SK-N-SH (cell line): ENCODE measurements around the gene ACER2. TPM values are rescaled to one million over a fixed set of nuclear protein-coding genes. Genes with fewer than 3 reads are reported as not detected.

ENCODE experiments used
- CTCF ChIA-PET: fragments of 300-600, 350-600 bp; formaldehyde crosslinking; extraction: SDS; loops from one replicate; lab custom pipeline; 2021; lab: Yijun Ruan, JAX
- POLR2A ChIA-PET: fragments of 350-600 bp; sonication (Branson Sonifier 250); formaldehyde crosslinking; extraction: SDS; loops from one replicate; lab custom pipeline; 2020; ENCODE audit warnings: antibody characterized with exemption, inconsistent platforms; lab: Yijun Ruan, JAX
- DNase-seq: peaks from one replicate; pipeline ENCODE4 v3.0.0; 2012
- H2AFZ ChIP-seq: fragments of 200-600 bp; sonication (generic); 2 replicates; pipeline ENCODE4 v1.8.1; 2016; ENCODE audit warnings: antibody characterized with exemption, mild to moderate bottlenecking, low read depth
- H3F3A ChIP-seq: fragments of 200-600 bp; sonication (generic); replicated peaks from 2 replicates; pipeline ENCODE3; 2016; ENCODE audit warnings: antibody characterized with exemption, mild to moderate bottlenecking; ENCODE audit not compliant: insufficient read depth
- H3K27ac ChIP-seq, 2 experiments: fragments of 200-500 bp in 1 of 2; fragments of 200-600 bp in 1 of 2; sonication (Bioruptor generic) in 1 of 2; sonication (generic), shearing (Covaris generic) in 1 of 2; 2 replicates each; pipeline versions ENCODE4 v1.5.1 to v1.6.1; 2014 to 2016; ENCODE audit warnings: low read depth in 2 of 2, inconsistent platforms in 1 of 2, low read length in 1 of 2, mild to moderate bottlenecking in 1 of 2, mixed read lengths in 1 of 2
- H3K27me3 ChIP-seq: fragments of 200-600 bp; sonication (generic), shearing (Covaris generic); 2 replicates; pipeline ENCODE4 v1.6.1; 2016; ENCODE audit warnings: mixed run types; ENCODE audit not compliant: insufficient read depth
- H3K36me3 ChIP-seq, 2 experiments: fragments of 200-500 bp in 1 of 2; fragments of 200-600 bp in 1 of 2; sonication (Bioruptor generic) in 1 of 2; sonication (generic) in 1 of 2; replicated peaks in 1 of 2; 2 replicates each; pipeline versions ENCODE3 to v1.5.1; 2014 to 2016; ENCODE audit warnings: low read length in 1 of 2, mild to moderate bottlenecking in 1 of 2; ENCODE audit not compliant: insufficient read depth in 2 of 2, control insufficient read depth in 1 of 2
- H3K4me1 ChIP-seq, 2 experiments: fragments of 200-500 bp in 1 of 2; fragments of 200-600 bp in 1 of 2; sonication (Bioruptor generic) in 1 of 2; sonication (generic), shearing (Covaris generic) in 1 of 2; 2 replicates each; pipeline versions ENCODE4 v1.5.1 to v1.6.1; 2014 to 2016; ENCODE audit warnings: low read depth in 1 of 2, low read length in 1 of 2, mixed run types in 1 of 2; ENCODE audit not compliant: insufficient read depth in 2 of 2, control insufficient read depth in 1 of 2
- H3K4me2 ChIP-seq: fragments of 200-600 bp; sonication (generic), shearing (Covaris generic); 2 replicates; pipeline ENCODE4 v1.6.1; 2017; ENCODE audit warnings: mixed run types
- H3K4me3 ChIP-seq, 2 experiments: fragments of 200-500 bp in 1 of 2; fragments of 200-600 bp in 1 of 2; sonication (Bioruptor generic) in 1 of 2; sonication (generic), shearing (Covaris generic) in 1 of 2; 2 replicates each; pipeline versions ENCODE4 v1.5.1 to v1.8.1; 2014 to 2016; ENCODE audit warnings: low read depth in 2 of 2, inconsistent platforms in 1 of 2, low read length in 1 of 2, mild to moderate bottlenecking in 1 of 2, mixed read lengths in 1 of 2, moderate library complexity in 1 of 2
- H3K79me2 ChIP-seq: fragments of 200-600 bp; sonication (generic); 2 replicates; pipeline ENCODE4 v1.8.1; 2017; ENCODE audit warnings: mild to moderate bottlenecking; ENCODE audit not compliant: insufficient read depth
- H3K9ac ChIP-seq: fragments of 200-600 bp; sonication (generic); 2 replicates; pipeline ENCODE4 v1.6.1; 2017; ENCODE audit warnings: mixed run types
- H3K9me2 ChIP-seq: fragments of 200-600 bp; sonication (generic); 2 replicates; pipeline ENCODE4 v1.6.1; 2017; ENCODE audit warnings: mixed run types
- H3K9me3 ChIP-seq: fragments of 200-600 bp; sonication (generic); 2 replicates; pipeline ENCODE4 v1.6.1; 2017; ENCODE audit warnings: mixed run types, mild to moderate bottlenecking, moderate library complexity
- H4K20me1 ChIP-seq: fragments of 200-600 bp; sonication (generic); 2 replicates; pipeline ENCODE4 v1.6.1; 2017; ENCODE audit warnings: mild to moderate bottlenecking, mixed run types; ENCODE audit not compliant: insufficient read depth
- EP300 ChIP-seq, 2 experiments: IDR thresholded peaks; 2 replicates each; pipeline versions ENCODE4 v1.4.0 to v1.6.1; 2012; ENCODE audit warnings: borderline replicate concordance in 1 of 2, low read depth in 1 of 2, low read length in 1 of 2
- FOSL2 ChIP-seq: IDR thresholded peaks from 2 replicates; pipeline ENCODE4 v1.4.0; 2012; ENCODE audit warnings: low read depth, mild to moderate bottlenecking, moderate library complexity, borderline replicate concordance
- FOXM1 ChIP-seq: IDR thresholded peaks from 2 replicates; pipeline ENCODE4 v1.4.0; 2012; ENCODE audit warnings: low read depth, mild to moderate bottlenecking
- GABPA ChIP-seq: IDR thresholded peaks from 2 replicates; pipeline ENCODE4 v1.4.0; 2012; ENCODE audit warnings: low read depth, mild to moderate bottlenecking
- GATA2 ChIP-seq: sonication (generic); formaldehyde crosslinking; IDR thresholded peaks from 2 replicates; pipeline ENCODE4 v1.5.0; 2020; ENCODE audit warnings: mild to moderate bottlenecking, missing genetic modification reagents
- IRF3 ChIP-seq: fragments of 150-350 bp; IDR thresholded peaks from 2 replicates; pipeline ENCODE4 v1.6.1; 2016; ENCODE audit warnings: mild to moderate bottlenecking, low read depth, low read length
- JUND ChIP-seq: IDR thresholded peaks from 2 replicates; pipeline ENCODE4 v1.4.0; 2012
- MAX ChIP-seq: IDR thresholded peaks from 2 replicates; pipeline ENCODE4 v1.4.0; 2012; ENCODE audit warnings: low read depth
- MEF2A ChIP-seq: IDR thresholded peaks from 2 replicates; pipeline ENCODE4 v1.4.0; 2012; ENCODE audit warnings: low read depth, borderline replicate concordance
- MXI1 ChIP-seq: IDR thresholded peaks from 2 replicates; pipeline ENCODE4 v1.6.1; 2012; ENCODE audit warnings: mild to moderate bottlenecking, low read depth, low read length, improper control_type of control experiment
- NFIC ChIP-seq: IDR thresholded peaks from 2 replicates; pipeline ENCODE4 v1.4.0; 2012; ENCODE audit warnings: borderline replicate concordance
- NRF1 ChIP-seq: IDR thresholded peaks from 2 replicates; pipeline ENCODE4 v1.6.1; 2012; ENCODE audit warnings: low read depth, mild to moderate bottlenecking, low read length
- POLR2AphosphoS5 ChIP-seq: IDR thresholded peaks from 2 replicates; pipeline ENCODE4 v1.6.1; 2012; ENCODE audit warnings: low read depth, low read length
- RFX5 ChIP-seq: IDR thresholded peaks from 2 replicates; pipeline ENCODE4 v1.6.1; 2012; ENCODE audit warnings: mild to moderate bottlenecking, improper control_type of control experiment, low read length
- SIN3A ChIP-seq: IDR thresholded peaks from 2 replicates; pipeline ENCODE4 v1.6.1; 2012; ENCODE audit warnings: low read depth, mild to moderate bottlenecking, low read length, moderate library complexity, borderline replicate concordance
- TAF1 ChIP-seq: IDR thresholded peaks from 2 replicates; pipeline ENCODE4 v1.6.1; 2012; ENCODE audit warnings: low read depth, mild to moderate bottlenecking, low read length, moderate library complexity, borderline replicate concordance
- TCF12 ChIP-seq: IDR thresholded peaks from 2 replicates; pipeline ENCODE4 v1.4.0; 2012
- YY1 ChIP-seq: IDR thresholded peaks from 2 replicates; pipeline ENCODE4 v1.4.0; 2012; ENCODE audit warnings: low read depth, mild to moderate bottlenecking
- WGBS: methylation state at CpG from one replicate; pipeline ENCODE4 v1.1.6; 2017; ENCODE audit warnings: low lambda C conversion rate; 5-methylcytosine and 5-hydroxymethylcytosine counted together
- polyA plus RNA-seq, 3 experiments: library from polyadenylated mRNA; depleted of rRNA; stranded (reverse); fragments of >200 nt; gene quantifications; 2 replicates each; pipeline ENCODE4 v1.2.3, GENCODE V29; 2012
- TF ChIP-seq, protein P1 (sequence below): fragments of 200-600 bp; sonication (generic); IDR thresholded peaks from 2 replicates; pipeline ENCODE4 v1.6.1; 2017; ENCODE audit warnings: antibody characterized with exemption, mild to moderate bottlenecking, moderate library complexity
- TF ChIP-seq, protein P2 (sequence below): IDR thresholded peaks from 2 replicates; pipeline ENCODE4 v1.4.0; 2012; ENCODE audit warnings: low read depth, borderline replicate concordance
- TF ChIP-seq, protein P3 (sequence below): IDR thresholded peaks from 2 replicates; pipeline ENCODE4 v1.6.1; 2012; ENCODE audit warnings: mild to moderate bottlenecking, low read depth, low read length, moderate library complexity
- TF ChIP-seq, protein P4 (sequence below): IDR thresholded peaks from 2 replicates; pipeline ENCODE4 v1.4.0; 2012; ENCODE audit warnings: low read depth, borderline replicate concordance

The ACER2 gene
- 1.3 and 2.2 TPM in 2 replicates for polyA plus RNA-seq (2012; rRNA removed)
- 1.2 and 1.5 TPM in 2 replicates for polyA plus RNA-seq (2012; cell fraction: cytosol; rRNA removed)
- 1.9 and 3.0 TPM in 2 replicates for polyA plus RNA-seq (2012; cell fraction: nucleus; rRNA removed)

DNA sequence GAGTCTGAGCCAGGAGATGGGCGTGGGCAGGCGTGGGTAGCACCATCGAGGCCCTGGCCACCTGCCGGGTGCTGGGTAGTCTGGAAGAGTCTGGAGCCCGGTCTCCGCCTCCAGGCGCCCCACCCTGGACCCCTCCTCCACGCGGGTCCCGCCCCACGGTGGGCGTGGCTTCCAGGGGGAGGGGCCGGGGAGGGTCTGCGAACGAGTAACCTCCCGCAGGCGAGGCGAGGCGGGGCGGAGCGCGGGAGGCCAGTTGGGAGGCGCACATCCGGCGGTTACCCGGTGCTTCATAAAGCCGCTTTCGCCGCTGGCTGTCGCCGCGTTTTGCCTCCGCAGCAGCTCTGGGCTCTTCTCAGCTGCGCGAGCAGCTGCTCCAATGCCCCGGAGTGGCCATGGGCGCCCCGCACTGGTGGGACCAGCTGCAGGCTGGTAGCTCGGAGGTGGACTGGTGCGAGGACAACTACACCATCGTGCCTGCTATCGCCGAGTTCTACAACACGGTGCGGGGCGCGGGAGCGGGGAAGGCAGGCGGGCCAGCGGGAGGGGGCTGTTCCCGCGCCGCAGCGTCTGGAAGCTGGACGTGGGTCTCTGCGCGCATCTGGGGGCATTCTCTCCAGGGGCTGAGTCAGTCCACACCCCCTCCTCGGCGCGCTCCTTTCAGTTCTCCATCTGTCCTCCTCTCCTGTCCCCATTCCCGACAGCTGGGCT, at the start of gene ACER2:
Gene ACER2 (plus strand): TSS at position 317 of the 708 bp plus-strand sequence. CDS start 76 bp downstream, at position 393.
- CTCF ChIA-PET, result interaction anchor here (1.1 to 1.4 kb wide), 2 partner anchors 48 to 235 kb away, joined by 3 to 4 read pairs; no protein-coding TSS in a partner anchor
- TF ChIP-seq IRF3 (no peak), NFIC (no peak), RFX5 (0 out of 2 replicates have a peak, but pooled peaks have one; percentile 5), EP300 (IDR thresholded peaks at IDR 0.05; ENCODE audit: borderline replicate concordance in 1 of 2, low read depth in 1 of 2, low read length in 1 of 2) (0 out of 4 replicates have a peak, but pooled peaks of 1 of the 2 experiments have one; percentile 7), POLR2AphosphoS5 (peak; percentile 85), TAF1 (peak; percentile 76), JUND (no peak), FOSL2 (no peak), SIN3A (peak; percentile 29; the same call in 1 of the 2 replicates), MAX (peak; percentile 72; the same call in 1 of the 2 replicates), TCF12 (0 out of 2 replicates have a peak, but pooled peaks have one; percentile 15), MEF2A (no peak), NRF1 (0 out of 2 replicates have a peak, but pooled peaks have one; percentile 25), GATA2 (no peak), FOXM1 (no peak), MXI1 (peak; percentile 75), YY1 (no peak), GABPA (peak; percentile 42; the same call in 1 of the 2 replicates)
- TF ChIP-seq, protein P1, sequence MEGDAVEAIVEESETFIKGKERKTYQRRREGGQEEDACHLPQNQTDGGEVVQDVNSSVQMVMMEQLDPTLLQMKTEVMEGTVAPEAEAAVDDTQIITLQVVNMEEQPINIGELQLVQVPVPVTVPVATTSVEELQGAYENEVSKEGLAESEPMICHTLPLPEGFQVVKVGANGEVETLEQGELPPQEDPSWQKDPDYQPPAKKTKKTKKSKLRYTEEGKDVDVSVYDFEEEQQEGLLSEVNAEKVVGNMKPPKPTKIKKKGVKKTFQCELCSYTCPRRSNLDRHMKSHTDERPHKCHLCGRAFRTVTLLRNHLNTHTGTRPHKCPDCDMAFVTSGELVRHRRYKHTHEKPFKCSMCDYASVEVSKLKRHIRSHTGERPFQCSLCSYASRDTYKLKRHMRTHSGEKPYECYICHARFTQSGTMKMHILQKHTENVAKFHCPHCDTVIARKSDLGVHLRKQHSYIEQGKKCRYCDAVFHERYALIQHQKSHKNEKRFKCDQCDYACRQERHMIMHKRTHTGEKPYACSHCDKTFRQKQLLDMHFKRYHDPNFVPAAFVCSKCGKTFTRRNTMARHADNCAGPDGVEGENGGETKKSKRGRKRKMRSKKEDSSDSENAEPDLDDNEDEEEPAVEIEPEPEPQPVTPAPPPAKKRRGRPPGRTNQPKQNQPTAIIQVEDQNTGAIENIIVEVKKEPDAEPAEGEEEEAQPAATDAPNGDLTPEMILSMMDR, result no peak
- TF ChIP-seq, protein P2, sequence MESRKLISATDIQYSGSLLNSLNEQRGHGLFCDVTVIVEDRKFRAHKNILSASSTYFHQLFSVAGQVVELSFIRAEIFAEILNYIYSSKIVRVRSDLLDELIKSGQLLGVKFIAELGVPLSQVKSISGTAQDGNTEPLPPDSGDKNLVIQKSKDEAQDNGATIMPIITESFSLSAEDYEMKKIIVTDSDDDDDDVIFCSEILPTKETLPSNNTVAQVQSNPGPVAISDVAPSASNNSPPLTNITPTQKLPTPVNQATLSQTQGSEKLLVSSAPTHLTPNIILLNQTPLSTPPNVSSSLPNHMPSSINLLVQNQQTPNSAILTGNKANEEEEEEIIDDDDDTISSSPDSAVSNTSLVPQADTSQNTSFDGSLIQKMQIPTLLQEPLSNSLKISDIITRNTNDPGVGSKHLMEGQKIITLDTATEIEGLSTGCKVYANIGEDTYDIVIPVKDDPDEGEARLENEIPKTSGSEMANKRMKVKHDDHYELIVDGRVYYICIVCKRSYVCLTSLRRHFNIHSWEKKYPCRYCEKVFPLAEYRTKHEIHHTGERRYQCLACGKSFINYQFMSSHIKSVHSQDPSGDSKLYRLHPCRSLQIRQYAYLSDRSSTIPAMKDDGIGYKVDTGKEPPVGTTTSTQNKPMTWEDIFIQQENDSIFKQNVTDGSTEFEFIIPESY, result no peak
- TF ChIP-seq, protein P3, sequence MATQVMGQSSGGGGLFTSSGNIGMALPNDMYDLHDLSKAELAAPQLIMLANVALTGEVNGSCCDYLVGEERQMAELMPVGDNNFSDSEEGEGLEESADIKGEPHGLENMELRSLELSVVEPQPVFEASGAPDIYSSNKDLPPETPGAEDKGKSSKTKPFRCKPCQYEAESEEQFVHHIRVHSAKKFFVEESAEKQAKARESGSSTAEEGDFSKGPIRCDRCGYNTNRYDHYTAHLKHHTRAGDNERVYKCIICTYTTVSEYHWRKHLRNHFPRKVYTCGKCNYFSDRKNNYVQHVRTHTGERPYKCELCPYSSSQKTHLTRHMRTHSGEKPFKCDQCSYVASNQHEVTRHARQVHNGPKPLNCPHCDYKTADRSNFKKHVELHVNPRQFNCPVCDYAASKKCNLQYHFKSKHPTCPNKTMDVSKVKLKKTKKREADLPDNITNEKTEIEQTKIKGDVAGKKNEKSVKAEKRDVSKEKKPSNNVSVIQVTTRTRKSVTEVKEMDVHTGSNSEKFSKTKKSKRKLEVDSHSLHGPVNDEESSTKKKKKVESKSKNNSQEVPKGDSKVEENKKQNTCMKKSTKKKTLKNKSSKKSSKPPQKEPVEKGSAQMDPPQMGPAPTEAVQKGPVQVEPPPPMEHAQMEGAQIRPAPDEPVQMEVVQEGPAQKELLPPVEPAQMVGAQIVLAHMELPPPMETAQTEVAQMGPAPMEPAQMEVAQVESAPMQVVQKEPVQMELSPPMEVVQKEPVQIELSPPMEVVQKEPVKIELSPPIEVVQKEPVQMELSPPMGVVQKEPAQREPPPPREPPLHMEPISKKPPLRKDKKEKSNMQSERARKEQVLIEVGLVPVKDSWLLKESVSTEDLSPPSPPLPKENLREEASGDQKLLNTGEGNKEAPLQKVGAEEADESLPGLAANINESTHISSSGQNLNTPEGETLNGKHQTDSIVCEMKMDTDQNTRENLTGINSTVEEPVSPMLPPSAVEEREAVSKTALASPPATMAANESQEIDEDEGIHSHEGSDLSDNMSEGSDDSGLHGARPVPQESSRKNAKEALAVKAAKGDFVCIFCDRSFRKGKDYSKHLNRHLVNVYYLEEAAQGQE, result no peak
- TF ChIP-seq, protein P4, sequence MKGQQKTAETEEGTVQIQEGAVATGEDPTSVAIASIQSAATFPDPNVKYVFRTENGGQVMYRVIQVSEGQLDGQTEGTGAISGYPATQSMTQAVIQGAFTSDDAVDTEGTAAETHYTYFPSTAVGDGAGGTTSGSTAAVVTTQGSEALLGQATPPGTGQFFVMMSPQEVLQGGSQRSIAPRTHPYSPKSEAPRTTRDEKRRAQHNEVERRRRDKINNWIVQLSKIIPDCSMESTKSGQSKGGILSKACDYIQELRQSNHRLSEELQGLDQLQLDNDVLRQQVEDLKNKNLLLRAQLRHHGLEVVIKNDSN, result no peak

More for the DNA sequence above, at the start of gene ACER2:
- no peaks in the 10 kb centered on the region for H3K79me2 ChIP-seq
- peak within 1 kb of the TSS; percentile 65 to 77 for H3K4me3 ChIP-seq
- peak within 1 kb of the TSS; percentile 98 for H2AFZ ChIP-seq
- WGBS, result 1% methylated on average over 17 of the region's 61 CpGs
- H3K4me1 ChIP-seq, result peaks cover 0 to 11% of the 10 kb centered on the region in 2 experiments; a peak in 1 of 4 replicates
- peak within 1 kb of the TSS; percentile 86 for H3K4me2 ChIP-seq
- no peaks in the 10 kb centered on the region for H3K27me3 ChIP-seq
- peak within 1 kb of the TSS; percentile 49 to 74; a peak in 3 of 4 replicates for H3K27ac ChIP-seq
- H4K20me1 ChIP-seq, result no peaks in the 10 kb centered on the region
- no peaks in the 10 kb centered on the region for H3F3A ChIP-seq
- no peaks in the 10 kb centered on the region for H3K36me3 ChIP-seq
- POLR2A ChIA-PET, result interaction anchor here (0.7 to 1.3 kb wide), 3 partner anchors 16 to 29 kb away, joined by 3 to 10 read pairs (median 4); partner anchors contain the start of gene RPS6
- H3K9me3 ChIP-seq, result no peaks in the 10 kb centered on the region
- peak within 1 kb of the TSS; percentile 58 for H3K9ac ChIP-seq
- H3K9me2 ChIP-seq, result no peaks in the 10 kb centered on the region
- DNase-seq, result peak; percentile 99
